CD4-positive, alpha-beta T cell treated with Interleukin-15 for 1 hour (primary cell): ENCODE data around the gene FOXD1.
"Not testable (repeated sequence)": the region's sequence is repeated elsewhere in the genome, so short reads cannot be mapped to it uniquely, and the experiment has no call there.

Experiments used
- DNase-seq: peaks from one replicate; pipeline ENCODE4 v3.0.0-alpha.2; 2020

The FOXD1 gene

DNA sequence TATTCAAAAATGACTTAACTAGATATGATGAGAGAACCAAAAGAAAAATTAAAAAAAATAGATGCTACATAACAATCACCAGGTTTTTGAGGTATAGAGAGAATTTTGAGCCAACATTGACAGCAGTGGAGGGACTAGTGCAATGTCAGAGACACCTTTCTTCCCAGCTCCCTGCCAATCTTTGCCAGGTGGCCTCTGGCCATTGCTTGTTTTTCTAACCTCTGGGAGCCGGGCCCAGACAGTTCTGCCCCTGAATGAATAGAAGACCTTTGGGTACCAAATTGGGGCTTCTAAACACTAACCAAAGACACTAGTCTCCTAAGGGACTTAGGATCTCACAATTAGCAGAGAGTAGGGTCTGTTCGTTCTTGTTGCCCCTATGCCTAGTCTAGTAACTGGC is 33.4 kb downstream of the FOXD1 start:
- no peak for DNase-seq

DNA sequence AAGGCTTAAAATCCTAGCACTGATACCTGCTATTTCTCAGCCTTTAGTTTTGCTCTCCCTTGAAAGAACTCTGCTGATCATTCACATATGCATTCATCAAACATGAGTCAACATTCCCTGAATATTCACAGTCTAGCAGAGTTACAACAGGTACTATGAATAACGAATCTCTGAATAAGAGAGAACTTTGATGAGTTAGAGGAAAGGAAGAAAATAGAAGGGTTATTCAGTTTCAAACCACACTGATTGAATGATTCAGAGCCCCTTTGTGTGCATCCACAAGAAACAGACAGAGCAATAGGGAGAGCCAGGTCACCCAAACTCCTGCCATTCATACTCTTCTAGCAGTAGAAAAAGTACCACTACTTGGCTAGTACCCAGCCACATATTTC is 36.0 kb downstream of the FOXD1 start:
- DNase-seq = no peak

DNA sequence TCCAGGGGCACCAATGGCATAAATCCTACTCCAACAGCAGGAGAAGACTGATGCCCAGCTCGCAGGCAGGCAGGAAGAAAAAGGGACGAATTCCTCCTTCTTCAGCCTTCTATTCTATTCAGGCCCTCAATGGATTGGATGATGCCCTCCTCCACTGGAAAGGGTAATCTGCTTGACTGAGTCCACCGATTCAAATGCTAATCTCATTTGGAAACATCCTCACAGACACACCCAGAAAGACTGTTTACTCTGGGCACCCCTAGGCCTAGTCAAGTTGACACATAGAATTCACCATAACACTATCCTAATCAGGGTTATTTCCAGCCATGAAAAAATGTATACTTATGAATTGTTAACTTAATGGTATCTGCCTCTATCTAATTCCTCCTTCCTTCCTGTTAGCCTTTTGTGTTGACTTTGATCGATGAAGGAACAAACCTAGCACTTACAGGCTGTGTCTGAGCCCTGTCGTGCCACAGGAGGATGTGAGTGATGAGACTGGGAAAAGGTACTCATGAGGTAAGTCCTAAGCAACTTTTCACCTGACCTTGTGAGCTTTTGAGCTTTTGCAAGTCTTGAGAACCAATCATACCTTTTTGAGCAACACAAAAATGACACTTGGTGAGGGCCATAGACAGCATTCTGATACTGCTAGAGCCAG is 36.5 kb downstream of the FOXD1 start:
- no peak for DNase-seq

DNA sequence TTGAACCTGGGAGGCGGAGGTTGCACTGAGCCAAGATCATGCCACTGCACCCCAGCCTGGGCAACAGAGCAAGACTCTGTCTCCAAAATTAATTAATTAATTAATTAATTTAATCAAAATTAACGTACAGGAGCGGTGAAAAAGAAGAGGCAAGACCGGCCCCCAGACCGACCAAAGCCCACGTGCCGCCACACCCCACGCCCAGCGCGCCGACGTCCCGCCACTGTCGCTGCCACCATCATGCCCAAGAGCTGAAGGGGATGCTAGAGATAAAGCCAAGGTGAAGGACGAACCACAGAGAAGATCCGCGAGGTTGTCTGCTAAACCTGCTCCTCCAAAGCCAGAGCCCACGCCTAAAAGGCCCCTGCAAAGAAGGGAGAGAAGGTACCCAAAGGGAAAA is 38.6 kb downstream of the FOXD1 start:
- DNase-seq = not testable (repeated sequence)

DNA sequence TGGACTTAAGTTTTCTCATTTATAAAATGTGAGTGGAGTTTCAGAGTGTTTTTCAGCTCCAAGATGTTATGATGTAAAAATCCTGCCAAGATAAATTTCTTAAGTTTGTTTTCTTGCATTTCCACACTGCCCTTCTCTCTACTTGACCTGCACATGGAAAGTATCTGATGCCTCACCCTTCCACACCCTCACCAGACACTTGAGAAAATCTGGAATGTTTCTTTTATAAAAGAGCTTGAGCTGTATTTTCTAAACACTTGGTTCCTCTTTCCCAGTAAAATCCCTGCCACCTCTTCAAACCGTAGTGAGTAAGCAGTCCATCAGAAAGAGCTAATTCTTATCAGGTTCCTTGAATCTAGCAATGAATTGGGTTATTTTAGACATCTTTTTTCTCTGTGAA is 42.9 kb downstream of the FOXD1 start:
- no peak for DNase-seq

DNA sequence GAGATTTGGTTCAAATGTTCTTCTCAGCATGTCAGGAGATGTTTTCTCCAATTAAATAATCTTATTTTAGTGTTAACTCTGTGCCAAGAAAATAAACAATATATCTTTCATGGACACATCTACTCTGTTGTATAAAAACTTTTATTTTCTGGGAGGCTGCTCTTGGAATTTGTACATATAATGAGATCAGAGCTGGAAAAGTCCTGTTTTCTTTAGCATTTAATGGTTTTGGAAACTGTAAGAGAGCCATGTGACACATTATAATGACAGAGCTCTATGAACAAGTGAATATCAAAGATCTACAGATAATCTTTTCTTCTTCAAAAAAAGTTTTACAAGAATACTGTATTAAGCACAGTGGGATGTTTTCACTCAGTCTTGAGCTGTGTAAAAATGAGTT is 48.8 kb downstream of the FOXD1 start:
- DNase-seq = no peak
